Measurements from ENCODE around the gene NPAS3.
A peak's percentile ranks its signal among the peaks of the same experiment; 100 is the strongest.

Gene NPAS3

GRCh38 chr14:33342299-33342974 lies 403.8 kb downstream of the NPAS3 start:
- TF ChIP-seq FOXP2 (optimal IDR thresholded peaks at IDR 0.05; ENCODE audit: control extremely low read depth, extremely low read length, insufficient read depth) (no peak), POLR2AphosphoS5 (IDR thresholded peaks at IDR 0.05; ENCODE audit: borderline replicate concordance, low read depth, low read length) (no peak), EZH2 (IDR thresholded peaks at IDR 0.05) (no peak)
- Histone ChIP-seq H3K9ac (ENCODE audit: insufficient read length) (no peak overlapping the region), H3K4me3 (no peak overlapping the region)

GRCh38 chr14:33343016-33343415 lies 404.3 kb downstream of the NPAS3 start:
- TF ChIP-seq POLR2AphosphoS5 (IDR thresholded peaks at IDR 0.05; ENCODE audit: borderline replicate concordance, low read depth, low read length) (no peak), FOXP2 (optimal IDR thresholded peaks at IDR 0.05; ENCODE audit: control extremely low read depth, extremely low read length, insufficient read depth) (no peak), EZH2 (IDR thresholded peaks at IDR 0.05) (no peak)

More at GRCh38 chr14:33342299-33342974, 403.8 kb downstream of the NPAS3 start:
- H3K36me3 ChIP-seq (ENCODE audit: insufficient read depth, low read length) = no peaks in the 10 kb centered on the region
- no peaks in the 10 kb centered on the region for H3K9me3 ChIP-seq (ENCODE audit: low read depth, low read length)
- no peak overlapping the region for H3K27ac ChIP-seq
- DNase-seq (ENCODE audit: low read depth, low spot score) = no peak

GRCh38 chr14:33347796-33348195 lies 409.1 kb downstream of the NPAS3 start:
- H3K27ac ChIP-seq = no peak overlapping the region
- H3K9me3 ChIP-seq (ENCODE audit: low read depth, low read length) = no peaks in the 10 kb centered on the region
- H3K9ac ChIP-seq (ENCODE audit: insufficient read length) = no peak overlapping the region
- no peak for DNase-seq (ENCODE audit: low read depth, low spot score)
- no peaks in the 10 kb centered on the region for H3K36me3 ChIP-seq (ENCODE audit: insufficient read depth, low read length)
- TF ChIP-seq FOXP2 (optimal IDR thresholded peaks at IDR 0.05; ENCODE audit: control extremely low read depth, extremely low read length, insufficient read depth) (no peak), POLR2AphosphoS5 (IDR thresholded peaks at IDR 0.05; ENCODE audit: borderline replicate concordance, low read depth, low read length) (no peak), EZH2 (IDR thresholded peaks at IDR 0.05) (no peak)
- H3K4me3 ChIP-seq = no peak overlapping the region

More at GRCh38 chr14:33343016-33343415, 404.3 kb downstream of the NPAS3 start:
- no peak overlapping the region for H3K9ac ChIP-seq (ENCODE audit: insufficient read length)
- DNase-seq (ENCODE audit: low read depth, low spot score) = peak; percentile 8
- no peaks in the 10 kb centered on the region for H3K36me3 ChIP-seq (ENCODE audit: insufficient read depth, low read length)
- H3K4me3 ChIP-seq = peak overlapping the region; percentile 12; the same call in 1 of the 2 replicates
- H3K9me3 ChIP-seq (ENCODE audit: low read depth, low read length) = no peaks in the 10 kb centered on the region
- H3K27ac ChIP-seq = no peak overlapping the region

GRCh38 chr14:33348510-33348909 lies 409.8 kb downstream of the NPAS3 start:
- DNase-seq (ENCODE audit: low read depth, low spot score) = no peak
- Histone ChIP-seq H3K36me3 (ENCODE audit: insufficient read depth, low read length) (no peaks in the 10 kb centered on the region), H3K9ac (ENCODE audit: insufficient read length) (no peak overlapping the region), H3K4me3 (no peak overlapping the region), H3K9me3 (ENCODE audit: low read depth, low read length) (no peaks in the 10 kb centered on the region), H3K27ac (no peak overlapping the region)
- TF ChIP-seq EZH2 (IDR thresholded peaks at IDR 0.05) = no peak
- TF ChIP-seq FOXP2 (optimal IDR thresholded peaks at IDR 0.05; ENCODE audit: control extremely low read depth, extremely low read length, insufficient read depth) = no peak
- no peak for TF ChIP-seq POLR2AphosphoS5 (IDR thresholded peaks at IDR 0.05; ENCODE audit: borderline replicate concordance, low read depth, low read length)

DNA sequence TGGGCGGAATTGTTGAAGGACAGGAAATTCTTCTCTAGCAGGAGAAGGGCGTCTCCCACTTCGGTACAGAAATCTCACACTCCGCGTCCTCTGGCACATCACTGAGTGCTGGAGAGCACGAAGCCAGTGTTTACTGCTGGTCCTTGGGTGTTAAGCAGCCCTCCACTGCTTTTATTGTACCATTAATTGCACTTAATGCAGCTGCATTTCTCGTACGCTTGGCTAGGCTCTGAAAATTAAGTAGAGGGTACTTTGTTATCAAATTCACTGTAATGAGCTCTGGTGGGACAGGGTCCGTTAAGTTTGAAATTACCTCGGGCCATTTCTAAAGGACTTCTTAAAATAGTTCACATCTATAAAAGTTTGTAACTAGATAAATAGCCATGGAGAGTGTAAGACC lies 411.2 kb downstream of the NPAS3 start:
- H3K36me3 ChIP-seq (ENCODE audit: insufficient read depth, low read length) = no peaks in the 10 kb centered on the region
- TF ChIP-seq EZH2 (IDR thresholded peaks at IDR 0.05) (no peak), POLR2AphosphoS5 (IDR thresholded peaks at IDR 0.05; ENCODE audit: borderline replicate concordance, low read depth, low read length) (no peak), FOXP2 (optimal IDR thresholded peaks at IDR 0.05; ENCODE audit: control extremely low read depth, extremely low read length, insufficient read depth) (no peak)
- H3K4me3 ChIP-seq = no peak overlapping the region
- H3K9me3 ChIP-seq (ENCODE audit: low read depth, low read length) = no peaks in the 10 kb centered on the region
- no peak overlapping the region for H3K27ac ChIP-seq
- no peak overlapping the region for H3K9ac ChIP-seq (ENCODE audit: insufficient read length)
- no peak for DNase-seq (ENCODE audit: low read depth, low spot score)

GRCh38 chr14:33350366-33350990 lies 411.8 kb downstream of the NPAS3 start:
- DNase-seq (ENCODE audit: low read depth, low spot score) = no peak
- TF ChIP-seq FOXP2 (optimal IDR thresholded peaks at IDR 0.05; ENCODE audit: control extremely low read depth, extremely low read length, insufficient read depth) (no peak), POLR2AphosphoS5 (IDR thresholded peaks at IDR 0.05; ENCODE audit: borderline replicate concordance, low read depth, low read length) (no peak), EZH2 (IDR thresholded peaks at IDR 0.05) (no peak)

DNA sequence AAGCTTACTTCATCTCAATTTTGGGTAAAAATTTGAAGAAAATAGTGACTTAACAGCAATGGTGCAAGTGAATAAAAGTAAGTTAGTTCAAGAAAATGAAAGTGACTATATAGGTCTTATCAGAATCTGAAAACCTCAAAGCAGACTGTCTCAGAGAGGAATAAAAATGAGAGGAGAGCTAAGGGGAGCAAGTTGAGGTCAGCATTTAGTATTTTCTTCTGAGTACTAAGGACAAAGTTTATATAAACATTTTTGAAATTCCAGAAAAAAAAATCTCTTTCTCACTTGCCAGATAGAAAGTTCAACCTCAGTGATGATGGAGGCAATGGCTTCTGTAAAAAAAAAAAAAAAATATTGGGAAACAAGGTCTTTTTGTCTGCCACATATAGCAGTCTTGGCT lies 414.1 kb downstream of the NPAS3 start:
- H3K9ac ChIP-seq (ENCODE audit: insufficient read length) = no peak overlapping the region
- H3K4me3 ChIP-seq = no peak overlapping the region
- TF ChIP-seq EZH2 (IDR thresholded peaks at IDR 0.05) = no peak
- no peak for TF ChIP-seq POLR2AphosphoS5 (IDR thresholded peaks at IDR 0.05; ENCODE audit: borderline replicate concordance, low read depth, low read length)
- no peak for TF ChIP-seq FOXP2 (optimal IDR thresholded peaks at IDR 0.05; ENCODE audit: control extremely low read depth, extremely low read length, insufficient read depth)
- DNase-seq (ENCODE audit: low read depth, low spot score) = no peak
- no peak overlapping the region for H3K27ac ChIP-seq
- H3K36me3 ChIP-seq (ENCODE audit: insufficient read depth, low read length) = no peaks in the 10 kb centered on the region
- H3K9me3 ChIP-seq (ENCODE audit: low read depth, low read length) = no peaks in the 10 kb centered on the region

More at GRCh38 chr14:33350366-33350990, 411.8 kb downstream of the NPAS3 start:
- H3K9me3 ChIP-seq (ENCODE audit: low read depth, low read length) = no peaks in the 10 kb centered on the region
- H3K9ac ChIP-seq (ENCODE audit: insufficient read length) = no peak overlapping the region
- no peaks in the 10 kb centered on the region for H3K36me3 ChIP-seq (ENCODE audit: insufficient read depth, low read length)
- H3K4me3 ChIP-seq = no peak overlapping the region
- no peak overlapping the region for H3K27ac ChIP-seq

DNA sequence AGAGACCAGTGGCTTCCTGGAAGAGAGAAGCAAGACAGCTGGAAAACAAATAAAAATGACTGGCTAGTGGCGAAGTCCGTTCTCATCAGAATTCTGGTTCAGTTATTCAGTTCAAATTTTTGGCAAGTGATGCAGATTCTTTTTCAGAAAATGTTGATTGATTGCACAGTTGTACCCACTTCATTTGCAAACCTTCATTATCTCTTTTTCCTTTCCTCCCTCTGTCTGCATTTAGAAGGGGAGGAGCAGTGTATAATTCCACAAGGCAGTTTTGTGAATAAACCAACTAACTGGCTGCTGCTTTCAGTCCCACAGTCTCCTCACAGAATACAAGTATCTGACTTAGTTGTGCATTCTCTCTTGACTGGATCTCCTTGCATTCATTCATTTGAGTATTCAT lies 417.5 kb downstream of the NPAS3 start:
- TF ChIP-seq FOXP2 (optimal IDR thresholded peaks at IDR 0.05; ENCODE audit: control extremely low read depth, extremely low read length, insufficient read depth) = no peak
- TF ChIP-seq EZH2 (IDR thresholded peaks at IDR 0.05) = no peak
- no peak for TF ChIP-seq POLR2AphosphoS5 (IDR thresholded peaks at IDR 0.05; ENCODE audit: borderline replicate concordance, low read depth, low read length)
- no peak overlapping the region for H3K27ac ChIP-seq
- H3K36me3 ChIP-seq (ENCODE audit: insufficient read depth, low read length) = no peaks in the 10 kb centered on the region
- no peak overlapping the region for H3K4me3 ChIP-seq
- no peak overlapping the region for H3K9ac ChIP-seq (ENCODE audit: insufficient read length)
- DNase-seq (ENCODE audit: low read depth, low spot score) = no peak
- no peaks in the 10 kb centered on the region for H3K9me3 ChIP-seq (ENCODE audit: low read depth, low read length)
